NCI-H128 (cell line): ENCODE measurements around the gene UTY.
"Not testable (repeated sequence)": the region's sequence is repeated elsewhere in the genome, so short reads cannot be mapped to it uniquely, and the experiment has no call there.

Experiments
- DNase-seq: peaks from one replicate; lab custom pipeline; 2025; ENCODE audit not compliant: unreplicated experiment; lab: John Stamatoyannopoulos, UW

The UTY gene

GRCh38 chrY:13312966-13313365 is 166.9 kb downstream of the UTY start:
- DNase-seq: no peak

GRCh38 chrY:13307959-13308358 is 171.9 kb downstream of the UTY start:
- no peak for DNase-seq

GRCh38 chrY:13300795-13301194 is 179.0 kb downstream of the UTY start:
- DNase-seq: no peak

- no peak for DNase-seq
Measured at GRCh38 chrY:13299411-13299810, 180.4 kb downstream of the UTY start.

GRCh38 chrY:13296176-13296890 is 183.5 kb downstream of the UTY start:
- DNase-seq: no peak

- DNase-seq: no peak
Measured at GRCh38 chrY:13295026-13295425, 184.8 kb downstream of the UTY start.

- DNase-seq: no peak
Measured at GRCh38 chrY:13291199-13291598, 188.6 kb downstream of the UTY start.

GRCh38 chrY:13282151-13283054 is 197.4 kb downstream of the UTY start:
- not testable (repeated sequence) for DNase-seq

- no peak for DNase-seq
Measured at GRCh38 chrY:13279561-13279960, 200.3 kb downstream of the UTY start.

GRCh38 chrY:13271706-13272105 is 208.1 kb downstream of the UTY start:
- DNase-seq: no peak

GRCh38 chrY:13253941-13254440 is 225.8 kb downstream of the UTY start:
- not testable (repeated sequence) for DNase-seq

GRCh38 chrY:13250421-13250820 is 229.4 kb downstream of the UTY start:
- DNase-seq: no peak

- DNase-seq: no peak
Measured at GRCh38 chrY:13243716-13244115, 236.1 kb downstream of the UTY start.

- no peak for DNase-seq
Measured at GRCh38 chrY:13233901-13234300, 245.9 kb downstream of the UTY start.

GRCh38 chrY:13233118-13233517 is 246.7 kb downstream of the UTY start:
- no peak for DNase-seq

- DNase-seq: no peak
Measured at GRCh38 chrY:13227354-13227953, 252.4 kb downstream of the UTY start.

- no peak for DNase-seq
Measured at GRCh38 chrY:13210961-13211646, 268.7 kb downstream of the UTY start.

GRCh38 chrY:13205214-13205613 is 274.6 kb downstream of the UTY start:
- DNase-seq: no peak
